Activated T-helper 17 cell treated with anti-CD3 and anti-CD28 coated beads, Interleukin-2, amount 50 U/mL, for 72 hours (primary cell): ENCODE data around the gene TMEM161A. TPM values are rescaled to one million over a fixed set of nuclear protein-coding genes. Genes with fewer than 3 reads are reported as not detected.

Source experiments
- ATAC-seq: fragments of 150-1000 bp; cut with Tn5 transposase; replicated peaks from 2 replicates; pipeline ENCODE4 v1.10.0; 2021; ENCODE audit warnings: mild to moderate bottlenecking, moderate library complexity
- H3K27ac Mint-ChIP-seq: one replicate; pipeline ENCODE4 v1.8.0; 2022; ENCODE audit warnings: mixed read lengths
- H3K27me3 Mint-ChIP-seq: one replicate; pipeline ENCODE4 v1.8.0; 2022; ENCODE audit warnings: mixed read lengths
- H3K36me3 Mint-ChIP-seq: one replicate; pipeline ENCODE4 v1.8.0; 2022; ENCODE audit warnings: low read depth, mild to moderate bottlenecking, mixed read lengths
- H3K4me1 Mint-ChIP-seq: one replicate; pipeline ENCODE4 v1.8.0; 2022; ENCODE audit warnings: mixed read lengths
- H3K4me3 Mint-ChIP-seq: one replicate; pipeline ENCODE4 v1.8.0; 2022; ENCODE audit warnings: mild to moderate bottlenecking, mixed read lengths
- H3K9me3 Mint-ChIP-seq: one replicate; pipeline ENCODE4 v1.8.0; 2022; ENCODE audit warnings: mixed read lengths
- total RNA-seq, 2 donors: library from RNA; stranded (reverse); gene quantifications; one replicate each; pipeline ENCODE4 v1.2.3, GENCODE V29; 2022

The TMEM161A gene
- total RNA-seq, 2 donors from 2014 or later: 21.0 to 22.4 TPM

DNA sequence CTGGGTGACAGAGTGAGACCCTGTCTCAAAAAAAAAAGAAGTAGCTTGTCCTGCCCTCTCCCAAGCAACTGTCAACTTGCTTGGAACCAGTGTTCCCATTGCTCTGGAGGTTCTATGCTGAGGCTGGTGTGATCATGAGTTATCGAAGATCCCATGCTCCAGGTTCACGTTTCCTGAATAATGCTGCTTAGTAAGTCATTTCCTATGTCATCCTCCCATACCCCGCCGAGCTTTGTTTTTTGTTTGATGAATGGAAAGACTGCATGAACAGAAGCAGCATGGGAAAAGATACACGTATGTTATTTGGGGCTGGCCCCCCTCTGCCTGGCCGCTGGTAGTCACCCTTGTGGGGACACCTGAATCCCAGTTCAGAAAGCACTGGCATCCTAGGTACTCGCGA lies 63.2 kb downstream of the TMEM161A start:
- Mint-ChIP-seq H3K4me1 (peaks cover 10% of the 10 kb centered on the region), H3K36me3 (peaks cover 22% of the 10 kb centered on the region), H3K9me3 (no peaks in the 10 kb centered on the region), H3K4me3 (no peak overlapping the region), H3K27me3 (no peaks in the 10 kb centered on the region), H3K27ac (no peak overlapping the region)
- ATAC-seq: no peak

DNA sequence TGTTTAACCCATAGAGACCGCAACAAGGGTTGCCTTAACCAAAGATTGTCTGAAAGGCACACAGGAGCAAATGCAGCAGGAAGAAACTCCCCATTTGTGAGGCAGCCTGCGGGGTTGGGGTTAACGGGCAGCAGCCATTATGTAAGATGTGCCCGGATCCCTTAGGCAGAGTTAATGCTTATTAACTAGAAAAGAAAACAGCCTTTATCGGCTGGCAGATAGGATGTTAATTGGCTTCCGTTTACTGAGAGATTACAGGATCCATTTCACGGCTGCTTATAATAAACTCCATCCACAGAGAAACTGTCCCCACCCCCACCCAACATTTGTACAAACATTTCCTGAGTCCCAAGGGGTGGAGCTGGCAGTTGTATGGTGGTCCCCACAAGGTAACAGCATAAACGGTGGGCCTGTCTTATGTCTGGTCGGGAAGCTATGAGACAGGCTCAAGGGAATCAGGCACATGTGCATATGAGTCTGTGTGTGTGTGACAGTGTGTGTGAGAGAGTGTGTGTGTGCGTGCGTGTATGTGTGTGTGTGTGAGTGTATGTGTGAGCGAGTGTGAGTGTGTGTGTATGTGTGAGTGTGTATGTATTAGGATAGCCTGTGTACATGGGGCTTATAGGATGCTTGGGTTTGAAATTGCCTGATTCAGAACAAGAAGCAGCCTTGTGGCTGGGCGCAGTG lies 63.9 kb downstream of the TMEM161A start:
- H3K9me3 Mint-ChIP-seq: no peaks in the 10 kb centered on the region
- H3K27ac Mint-ChIP-seq: no peak overlapping the region
- no peak overlapping the region for H3K4me3 Mint-ChIP-seq
- H3K27me3 Mint-ChIP-seq: no peaks in the 10 kb centered on the region
- peaks cover 10% of the 10 kb centered on the region for H3K4me1 Mint-ChIP-seq
- H3K36me3 Mint-ChIP-seq: peaks cover 22% of the 10 kb centered on the region
- ATAC-seq: no peak

DNA sequence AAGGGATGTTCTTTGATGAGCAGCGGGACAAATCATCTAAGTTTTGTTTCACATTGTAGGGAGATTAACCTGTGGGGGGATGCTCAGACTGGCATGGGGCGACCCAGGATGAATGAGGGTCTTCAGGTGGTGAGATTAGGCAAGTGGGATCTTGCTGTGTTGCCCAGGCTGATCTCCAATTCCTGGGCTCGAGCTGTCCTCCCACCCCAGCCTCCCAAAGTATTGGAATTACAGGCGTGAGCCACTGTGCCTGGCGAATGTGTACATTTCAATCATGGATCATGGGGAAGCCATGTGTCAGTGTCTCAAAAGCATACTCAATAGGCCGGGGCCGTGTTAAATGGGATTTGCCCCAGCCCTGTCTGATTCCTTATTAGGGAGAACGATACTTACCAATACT lies 66.4 kb downstream of the TMEM161A start:
- no peaks in the 10 kb centered on the region for H3K9me3 Mint-ChIP-seq
- peaks cover 16% of the 10 kb centered on the region for H3K36me3 Mint-ChIP-seq
- H3K27me3 Mint-ChIP-seq: no peaks in the 10 kb centered on the region
- no peak overlapping the region for H3K4me3 Mint-ChIP-seq
- peaks cover 5% of the 10 kb centered on the region for H3K4me1 Mint-ChIP-seq
- ATAC-seq: no peak
- no peak overlapping the region for H3K27ac Mint-ChIP-seq

Other genes starting within 250 kb of the TMEM161A start
- not detected for gene CERS1, start 242.3 kb downstream of the TMEM161A start, total RNA-seq
- 100 to 1,000 TPM; 166 to 171 TPM for gene COPE, start 219.1 kb downstream of the TMEM161A start, total RNA-seq
- gene DDX49, start 218.8 kb downstream of the TMEM161A start, total RNA-seq: 10 to 100 TPM; 33.7 to 54.4 TPM
- gene HOMER3, start 197.3 kb downstream of the TMEM161A start, total RNA-seq: 1 to 10 TPM in 1 of 2 donors, under 1 TPM in 1; 0.63 to 1.7 TPM
- 100 to 1,000 TPM; 120 to 128 TPM for gene SUGP2, start 105.0 kb downstream of the TMEM161A start, total RNA-seq
- 10 to 100 TPM; 19.6 to 44.4 TPM for gene ARMC6, start 104.9 kb downstream of the TMEM161A start, total RNA-seq
- gene SLC25A42, start 74.5 kb downstream of the TMEM161A start, total RNA-seq: 10 to 100 TPM; 14.1 to 18.5 TPM
- 1 to 10 TPM in 1 of 2 donors, under 1 TPM in 1; 0.17 to 2.0 TPM for gene MEF2B, start 31.8 kb upstream of the TMEM161A start, total RNA-seq
- gene BORCS8, start 53.7 kb upstream of the TMEM161A start, total RNA-seq: 10 to 100 TPM; 14.9 to 28.2 TPM
- 10 to 100 TPM; 88.9 to 95.8 TPM for gene RFXANK, start 53.8 kb upstream of the TMEM161A start, total RNA-seq
- gene NR2C2AP, start 64.9 kb upstream of the TMEM161A start, total RNA-seq: 10 to 100 TPM; 39.5 to 50.9 TPM
- not detected for gene NCAN, start 73.5 kb upstream of the TMEM161A start, total RNA-seq
- gene TM6SF2, start 134.8 kb upstream of the TMEM161A start, total RNA-seq: not detected
- 10 to 100 TPM; 50.2 to 51.1 TPM for gene SUGP1, start 182.0 kb upstream of the TMEM161A start, total RNA-seq
- 10 to 100 TPM; 58.8 to 67.9 TPM for gene MAU2, start 182.4 kb upstream of the TMEM161A start, total RNA-seq